Thyroid gland (tissue), 4 donors: ENCODE results near the gene SCLY.

ENCODE experiments used
- CTCF ChIP-seq, 6 experiments: fragments of 200-600 bp in 3 of 6; fragments of 450-650 bp in 3 of 6; sonication (generic) in 3 of 6; IDR thresholded peaks; one replicate each; pipeline ENCODE4 v1.5.1; 2016 to 2019; ENCODE audit warnings: antibody characterized with exemption in 6 of 6, mild to moderate bottlenecking in 2 of 6, inconsistent platforms in 1 of 6, moderate library complexity in 1 of 6
- POLR2A ChIP-seq, 2 donors: fragments of 450-650 bp; IDR thresholded peaks; one replicate each; pipeline ENCODE4 v1.6.1; 2017; ENCODE audit warnings: antibody characterized with exemption in 2 of 2, mild to moderate bottlenecking in 2 of 2, moderate library complexity in 1 of 2

GRCh38 chr2:238104691-238105371, 44.0 kb downstream of the SCLY start:
- TF ChIP-seq CTCF (IDR thresholded peaks at IDR 0.05) (no peak), POLR2A (IDR thresholded peaks at IDR 0.05) (no peak)
